GM12892 (cell line): ENCODE measurements around the gene PPP1R15B.

Experiments used
- POLR2A ChIP-seq: IDR thresholded peaks from 2 replicates; pipeline ENCODE4 v1.6.1; 2011; ENCODE audit warnings: low read depth, low read length, control low read depth
- POLR2AphosphoS5 ChIP-seq: IDR thresholded peaks from 2 replicates; pipeline ENCODE4 v1.6.1; 2011; ENCODE audit warnings: low read depth, low read length, control low read depth
- TAF1 ChIP-seq: IDR thresholded peaks from 2 replicates; pipeline ENCODE4 v1.6.1; 2011; ENCODE audit warnings: low read depth, mild to moderate bottlenecking, control low read depth, low read length, borderline replicate concordance

DNA sequence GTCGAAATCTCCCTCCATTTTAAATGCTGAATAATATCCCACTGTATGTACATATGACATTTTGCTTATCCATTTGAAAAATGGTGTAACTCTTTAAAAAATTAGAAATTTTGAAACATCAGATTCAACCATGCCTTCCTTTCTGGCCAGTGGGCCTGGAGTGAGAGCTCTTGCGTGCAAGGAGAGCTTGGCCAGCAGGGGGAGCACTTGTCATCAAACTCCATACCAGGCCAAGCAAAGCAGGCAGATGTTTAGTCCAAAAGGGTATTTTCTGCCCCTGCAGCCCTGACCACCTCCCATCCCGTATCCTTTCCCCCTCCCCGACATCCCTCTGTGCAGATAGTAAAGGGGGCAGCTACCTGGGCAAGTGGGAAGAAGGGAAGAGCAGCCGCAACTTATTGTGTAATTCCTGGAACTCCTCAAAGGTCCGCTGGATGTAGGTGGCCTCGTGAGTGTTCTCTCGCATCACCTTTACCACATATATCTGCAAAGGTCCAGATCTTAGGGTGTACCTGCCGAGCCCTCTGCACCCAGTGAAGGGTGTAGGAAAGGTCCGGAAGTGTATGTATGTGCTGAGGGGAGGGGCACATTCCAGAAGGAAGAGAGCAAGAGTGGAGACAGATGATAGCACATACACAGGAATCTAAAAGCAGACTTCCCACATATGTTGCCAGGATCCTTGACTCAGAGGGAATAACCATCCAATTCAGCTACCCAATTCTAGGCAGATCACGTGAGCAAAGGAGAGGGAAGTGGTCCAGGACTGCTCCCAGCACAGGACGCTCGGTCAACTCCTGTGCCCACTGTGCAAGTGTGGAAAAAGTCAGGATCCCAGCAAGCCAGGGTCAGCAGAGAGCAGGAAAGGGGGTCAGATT is 19.9 kb upstream of the PPP1R15B start:
- TF ChIP-seq TAF1: no peak
- TF ChIP-seq POLR2A: no peak
- no peak for TF ChIP-seq POLR2AphosphoS5
